Thyroid gland (tissue), 4 donors: ENCODE measurements around the gene ALDH3B2. TPM values are rescaled to one million over a fixed set of nuclear protein-coding genes. Genes with fewer than 3 reads are reported as not detected.

Source experiments
- DNase-seq, 2 donors: peaks; one replicate each; pipeline ENCODE4 v3.0.0-alpha.2; 2019
- H3K27ac ChIP-seq, 3 donors: fragments of 200-600 bp; sonication (generic); 1 replicate in 2 of 3; 2 replicates in 1 of 3; pipeline ENCODE4 v1.5.1; 2016 to 2019; ENCODE audit warnings: mild to moderate bottlenecking in 1 of 3, moderate library complexity in 1 of 3
- H3K27me3 ChIP-seq: fragments of 200-600 bp; sonication (generic); one replicate; pipeline ENCODE4 v1.5.1; 2019
- H3K36me3 ChIP-seq, 2 donors: fragments of 200-600 bp; sonication (generic); one replicate each; pipeline ENCODE4 v1.5.1; 2016 to 2019
- H3K4me1 ChIP-seq, 2 donors: fragments of 200-600 bp; sonication (generic); one replicate each; pipeline ENCODE4 v1.5.1; 2017 to 2019
- H3K4me3 ChIP-seq, 3 donors: fragments of 200-600 bp; sonication (generic); replicated peaks in 1 of 3; 1 replicate in 2 of 3; 2 replicates in 1 of 3; pipeline ENCODE4 v1.5.1; 2016; ENCODE audit warnings: mild to moderate bottlenecking in 1 of 3
- H3K9me3 ChIP-seq: fragments of 200-600 bp; sonication (generic); one replicate; pipeline ENCODE4 v1.5.1; 2017
- POLR2A ChIP-seq, 2 donors: fragments of 450-650 bp; IDR thresholded peaks; one replicate each; pipeline ENCODE4 v1.6.1; 2017; ENCODE audit warnings: antibody characterized with exemption in 2 of 2, mild to moderate bottlenecking in 2 of 2, moderate library complexity in 1 of 2
- WGBS, 2 donors: methylation state at CpG; one replicate each; pipeline ENCODE4 v1.1.5; 2017; 5-methylcytosine and 5-hydroxymethylcytosine counted together
- intact Hi-C: fragments of 100-400 bp; cut with DNase I; formaldehyde crosslinking; loops from one replicate; pipeline ENCODE4 v1.15.1; 2023
- total RNA-seq, 4 donors: library from RNA; depleted of rRNA; stranded (reverse); fragments of >200 nt; gene quantifications; one replicate each; pipeline ENCODE4 v1.2.3, GENCODE V29; 2016
- TF ChIP-seq, protein P1 (sequence below), 6 experiments: fragments of 200-600 bp in 3 of 6; fragments of 450-650 bp in 3 of 6; sonication (generic) in 3 of 6; IDR thresholded peaks; one replicate each; pipeline ENCODE4 v1.5.1; 2016 to 2019; ENCODE audit warnings: antibody characterized with exemption in 6 of 6, mild to moderate bottlenecking in 2 of 6, inconsistent platforms in 1 of 6, moderate library complexity in 1 of 6

Gene ALDH3B2
- total RNA-seq, 4 donors from 2014 or later = 1.3 TPM; not detected in 3

DNA sequence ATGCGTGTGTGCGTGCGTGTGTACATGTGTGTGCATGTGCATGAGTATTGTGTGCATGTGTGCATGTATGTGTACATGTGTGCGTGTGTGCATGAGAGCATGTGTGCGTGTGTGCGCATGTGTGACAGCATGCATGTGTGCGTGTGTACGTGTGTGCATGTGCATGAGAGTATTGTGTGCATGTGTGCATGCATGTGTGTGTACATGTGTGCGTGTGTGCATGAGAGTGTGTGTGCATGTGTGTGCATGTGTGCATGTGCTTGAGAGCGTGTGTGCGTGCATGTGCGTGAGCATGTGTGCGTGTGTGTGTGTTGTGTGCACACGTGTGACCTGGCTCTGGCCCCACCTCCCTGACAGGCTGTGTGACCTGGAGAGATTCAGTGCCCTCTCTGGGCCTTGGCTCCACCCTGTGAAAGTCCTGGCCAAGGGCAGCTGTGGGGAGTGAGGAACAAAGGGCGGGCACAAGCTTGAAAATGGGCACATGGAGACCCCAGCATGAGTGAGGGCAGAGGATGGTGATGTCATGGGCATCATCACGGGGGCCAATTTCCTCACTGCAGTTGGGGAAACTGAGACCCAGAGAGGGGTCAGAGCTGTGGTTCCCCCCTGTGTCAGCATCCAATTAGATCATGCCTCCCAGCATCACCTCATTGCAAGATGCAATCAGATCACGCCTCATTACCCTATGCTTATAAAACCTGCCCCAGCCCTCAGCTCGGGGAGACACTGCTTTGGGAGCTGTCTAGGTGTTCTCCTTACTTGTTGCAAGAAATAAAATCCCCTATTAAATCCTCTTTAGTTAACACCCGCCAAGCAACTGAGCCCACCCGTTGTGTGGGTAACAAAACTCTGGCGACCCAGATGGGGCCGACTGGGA, 24.6 kb downstream of the ALDH3B2 start:
- Histone ChIP-seq H3K4me3 (no peak overlapping the region), H3K36me3 (no peaks in the 10 kb centered on the region), H3K4me1 (peaks cover 0 to 4% of the 10 kb centered on the region in 2 donors), H3K27ac (no peak overlapping the region), H3K27me3 (no peaks in the 10 kb centered on the region), H3K9me3 (no peaks in the 10 kb centered on the region)
- WGBS, 2 donors = 88 to 89% methylated on average over 20 to 21 of the region's 22 CpGs
- DNase-seq = no peak
- TF ChIP-seq POLR2A (IDR thresholded peaks at IDR 0.05) = no peak
- TF ChIP-seq, protein P1, sequence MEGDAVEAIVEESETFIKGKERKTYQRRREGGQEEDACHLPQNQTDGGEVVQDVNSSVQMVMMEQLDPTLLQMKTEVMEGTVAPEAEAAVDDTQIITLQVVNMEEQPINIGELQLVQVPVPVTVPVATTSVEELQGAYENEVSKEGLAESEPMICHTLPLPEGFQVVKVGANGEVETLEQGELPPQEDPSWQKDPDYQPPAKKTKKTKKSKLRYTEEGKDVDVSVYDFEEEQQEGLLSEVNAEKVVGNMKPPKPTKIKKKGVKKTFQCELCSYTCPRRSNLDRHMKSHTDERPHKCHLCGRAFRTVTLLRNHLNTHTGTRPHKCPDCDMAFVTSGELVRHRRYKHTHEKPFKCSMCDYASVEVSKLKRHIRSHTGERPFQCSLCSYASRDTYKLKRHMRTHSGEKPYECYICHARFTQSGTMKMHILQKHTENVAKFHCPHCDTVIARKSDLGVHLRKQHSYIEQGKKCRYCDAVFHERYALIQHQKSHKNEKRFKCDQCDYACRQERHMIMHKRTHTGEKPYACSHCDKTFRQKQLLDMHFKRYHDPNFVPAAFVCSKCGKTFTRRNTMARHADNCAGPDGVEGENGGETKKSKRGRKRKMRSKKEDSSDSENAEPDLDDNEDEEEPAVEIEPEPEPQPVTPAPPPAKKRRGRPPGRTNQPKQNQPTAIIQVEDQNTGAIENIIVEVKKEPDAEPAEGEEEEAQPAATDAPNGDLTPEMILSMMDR (IDR thresholded peaks at IDR 0.05) = no peak
- intact Hi-C loops = no loop called here

- WGBS, 2 donors = 80 to 85% methylated on average over 6 to 9 of the region's 12 CpGs
- H3K27ac ChIP-seq = no peak overlapping the region
- H3K27me3 ChIP-seq = no peaks in the 10 kb centered on the region
- no peaks in the 10 kb centered on the region for H3K36me3 ChIP-seq
- intact Hi-C loops = no loop called here
- H3K4me1 ChIP-seq = peaks cover 0 to 4% of the 10 kb centered on the region in 2 donors
- no peaks in the 10 kb centered on the region for H3K9me3 ChIP-seq
- TF ChIP-seq, protein P1 (IDR thresholded peaks at IDR 0.05) = no peak
- TF ChIP-seq POLR2A (IDR thresholded peaks at IDR 0.05) = no peak
- no peak overlapping the region for H3K4me3 ChIP-seq
- no peak for DNase-seq
These were observed 25.4 kb downstream of the ALDH3B2 start for GRCh38 chr11:67648796-67649613.

GRCh38 chr11:67648140-67648795, 26.2 kb downstream of the ALDH3B2 start:
- H3K27ac ChIP-seq = no peak overlapping the region
- no peaks in the 10 kb centered on the region for H3K27me3 ChIP-seq
- peaks cover 0 to 4% of the 10 kb centered on the region in 2 donors for H3K4me1 ChIP-seq
- H3K9me3 ChIP-seq = no peaks in the 10 kb centered on the region
- TF ChIP-seq POLR2A (IDR thresholded peaks at IDR 0.05) = no peak
- TF ChIP-seq, protein P1 (IDR thresholded peaks at IDR 0.05) = peak in 1 of 6 experiments; percentile 6
- intact Hi-C loops = no loop called here
- 84 to 87% methylated on average over 5 to 10 of the region's 12 CpGs for WGBS, 2 donors
- no peak overlapping the region for H3K4me3 ChIP-seq
- no peaks in the 10 kb centered on the region for H3K36me3 ChIP-seq
- DNase-seq = no peak

GRCh38 chr11:67647471-67647870, 27.0 kb downstream of the ALDH3B2 start:
- Histone ChIP-seq H3K36me3 (no peaks in the 10 kb centered on the region), H3K9me3 (no peaks in the 10 kb centered on the region), H3K27ac (no peak overlapping the region), H3K4me1 (peaks cover 0 to 4% of the 10 kb centered on the region in 2 donors), H3K27me3 (no peaks in the 10 kb centered on the region), H3K4me3 (no peak overlapping the region)
- intact Hi-C loops = no loop called here
- WGBS, 2 donors = 27 to 42% methylated on average over 6 to 15 of the region's 15 CpGs
- TF ChIP-seq POLR2A (IDR thresholded peaks at IDR 0.05) = no peak
- TF ChIP-seq, protein P1 (IDR thresholded peaks at IDR 0.05) = no peak
- DNase-seq = no peak
